OCI-LY7 (cell line): ENCODE measurements around the gene CCDC57. TPM values are rescaled to one million over a fixed set of nuclear protein-coding genes. Genes with fewer than 3 reads are reported as not detected.

Experiments used
- BruUV-seq: library from RNA; stranded (reverse); fragments of 400-500 nt; replicated peaks from 2 replicates; lab custom pipeline; 2021; lab: Mats Ljungman, UMichigan
- CTCF ChIA-PET: fragments of 300-600 bp; sonication (Branson Sonifier 250); formaldehyde crosslinking; loops from one replicate; lab custom pipeline; 2022; ENCODE audit warnings: antibody characterized with exemption; ENCODE audit not compliant: unreplicated experiment; lab: Charles Lee
- POLR2A ChIA-PET: fragments of 300-600 bp; sonication (Branson Sonifier 250); formaldehyde crosslinking; loops from one replicate; lab custom pipeline; 2022; ENCODE audit warnings: antibody characterized with exemption; lab: Charles Lee
- DNase-seq: peaks from one replicate; pipeline ENCODE4 v3.0.0-alpha.2; 2015; ENCODE audit warnings: low spot score
- H2AFZ ChIP-seq: fragments of 200-600 bp; sonication (generic), shearing (Covaris generic); 2 replicates; pipeline ENCODE4 v1.6.1; 2014; ENCODE audit warnings: mild to moderate bottlenecking, antibody characterized with exemption, low read length, moderate library complexity
- H3K27ac ChIP-seq: fragments of 200-600 bp; sonication (generic); 2 replicates; pipeline ENCODE4 v1.5.1; 2014; ENCODE audit warnings: mixed run types, low read depth, mild to moderate bottlenecking, moderate library complexity, low read length, inconsistent platforms; ENCODE audit not compliant: poor library complexity, severe bottlenecking
- H3K36me3 ChIP-seq: fragments of 200-600 bp; sonication (generic); 2 replicates; pipeline ENCODE4 v1.6.1; 2014; ENCODE audit warnings: mild to moderate bottlenecking, antibody characterized with exemption, low read length, moderate library complexity, mixed read lengths; ENCODE audit not compliant: insufficient read depth
- H3K4me1 ChIP-seq: fragments of 200-600 bp; sonication (generic); 2 replicates; pipeline ENCODE4 v1.5.1; 2014; ENCODE audit warnings: mild to moderate bottlenecking, low read length; ENCODE audit not compliant: insufficient read depth, poor library complexity, severe bottlenecking
- H3K4me2 ChIP-seq: fragments of 200-600 bp; sonication (generic); 2 replicates; pipeline ENCODE4 v1.6.1; 2014; ENCODE audit warnings: mild to moderate bottlenecking, low read length
- H3K4me3 ChIP-seq: fragments of 200-600 bp; sonication (generic); 2 replicates; pipeline ENCODE4 v1.5.1; 2014; ENCODE audit warnings: mild to moderate bottlenecking, low read depth, low read length; ENCODE audit not compliant: poor library complexity, severe bottlenecking
- H3K79me2 ChIP-seq: fragments of 200-600 bp; sonication (generic); 2 replicates; pipeline ENCODE4 v1.6.1; 2016; ENCODE audit warnings: low read depth, mild to moderate bottlenecking, low read length, moderate library complexity, mixed read lengths; ENCODE audit not compliant: insufficient read depth
- H3K9me2 ChIP-seq: fragments of 200-600 bp; sonication (generic); 2 replicates; pipeline ENCODE4 v1.6.1; 2016; ENCODE audit warnings: mild to moderate bottlenecking, low read length, mixed read lengths; ENCODE audit not compliant: insufficient read depth
- H3K9me3 ChIP-seq: fragments of 200-600 bp; sonication (generic); 2 replicates; pipeline ENCODE4 v1.6.1; 2014; ENCODE audit warnings: mild to moderate bottlenecking, mixed run types, low read length, mixed read lengths
- H4K20me1 ChIP-seq: fragments of 200-600 bp; sonication (generic); 2 replicates; pipeline ENCODE4 v1.6.1; 2014; ENCODE audit warnings: mild to moderate bottlenecking, antibody characterized with exemption, low read length, moderate library complexity, mixed read lengths; ENCODE audit not compliant: insufficient read depth
- EZH2phosphoT487 ChIP-seq: fragments of 200-600 bp; sonication (generic); IDR thresholded peaks from 2 replicates; pipeline ENCODE4 v1.6.1; 2018; ENCODE audit warnings: low read depth, borderline replicate concordance, mild to moderate bottlenecking, mixed run types, antibody characterized with exemption, low read length, moderate library complexity, mixed read lengths
- intact Hi-C: fragments of 100-400 bp; cut with micrococcal nuclease; formaldehyde crosslinking; loops from one replicate; pipeline ENCODE4 v1.10.0; 2022; ENCODE audit not compliant: unreplicated experiment
- total RNA-seq, 2 experiments: library from RNA; depleted of rRNA in 1 of 2; stranded (reverse); fragments of >200 nt in 1 of 2; shearing (Covaris generic) in 1 of 2; gene quantifications; 2 replicates each; pipeline ENCODE4 v1.2.3, GENCODE V29; 2014 to 2022
- TF ChIP-seq, protein P1 (sequence below): fragments of 200-600 bp; sonication (generic); conservative IDR thresholded peaks from 2 replicates; pipeline ENCODE4 v1.5.1; 2014; ENCODE audit warnings: mild to moderate bottlenecking, antibody characterized with exemption, low read length, moderate library complexity, mixed read lengths

CCDC57 gene
- total RNA-seq, 2 experiments from 2014 or later = 34.5 to 58.7 TPM

GRCh38 chr17:82063424-82064415 is 148.9 kb downstream of the CCDC57 start:
- Histone ChIP-seq H3K27ac (peak overlapping the region; percentile 42), H3K4me1 (peaks cover 19% of the 10 kb centered on the region), H3K4me3 (peak overlapping the region; percentile 97), H3K4me2 (peak overlapping the region; percentile 96), H3K36me3 (peaks cover 54% of the 10 kb centered on the region), H3K9me2 (no peaks in the 10 kb centered on the region), H3K9me3 (no peaks in the 10 kb centered on the region), H3K79me2 (peaks cover 18% of the 10 kb centered on the region; the same call in 1 of the 2 replicates), H2AFZ (no peak overlapping the region), H4K20me1 (no peaks in the 10 kb centered on the region; the same call in 1 of the 2 replicates)
- intact Hi-C loops = no loop called here
- DNase-seq = no peak
- TF ChIP-seq, protein P1, sequence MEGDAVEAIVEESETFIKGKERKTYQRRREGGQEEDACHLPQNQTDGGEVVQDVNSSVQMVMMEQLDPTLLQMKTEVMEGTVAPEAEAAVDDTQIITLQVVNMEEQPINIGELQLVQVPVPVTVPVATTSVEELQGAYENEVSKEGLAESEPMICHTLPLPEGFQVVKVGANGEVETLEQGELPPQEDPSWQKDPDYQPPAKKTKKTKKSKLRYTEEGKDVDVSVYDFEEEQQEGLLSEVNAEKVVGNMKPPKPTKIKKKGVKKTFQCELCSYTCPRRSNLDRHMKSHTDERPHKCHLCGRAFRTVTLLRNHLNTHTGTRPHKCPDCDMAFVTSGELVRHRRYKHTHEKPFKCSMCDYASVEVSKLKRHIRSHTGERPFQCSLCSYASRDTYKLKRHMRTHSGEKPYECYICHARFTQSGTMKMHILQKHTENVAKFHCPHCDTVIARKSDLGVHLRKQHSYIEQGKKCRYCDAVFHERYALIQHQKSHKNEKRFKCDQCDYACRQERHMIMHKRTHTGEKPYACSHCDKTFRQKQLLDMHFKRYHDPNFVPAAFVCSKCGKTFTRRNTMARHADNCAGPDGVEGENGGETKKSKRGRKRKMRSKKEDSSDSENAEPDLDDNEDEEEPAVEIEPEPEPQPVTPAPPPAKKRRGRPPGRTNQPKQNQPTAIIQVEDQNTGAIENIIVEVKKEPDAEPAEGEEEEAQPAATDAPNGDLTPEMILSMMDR = no peak
- no peak for TF ChIP-seq EZH2phosphoT487
- no TSS peak for BruUV-seq
- ChIA-PET CTCF (no interaction called here), POLR2A (interaction anchor here (1.0 kb wide), 1 partner anchor 38 kb away, joined by 3 read pairs; no protein-coding TSS in a partner anchor)

- no peak for DNase-seq
- Histone ChIP-seq H3K4me3 (no peak overlapping the region), H3K4me2 (no peak overlapping the region), H3K36me3 (peaks cover 61% of the 10 kb centered on the region), H3K4me1 (peaks cover 19% of the 10 kb centered on the region), H3K27ac (no peak overlapping the region), H2AFZ (no peak overlapping the region), H4K20me1 (no peaks in the 10 kb centered on the region; the same call in 1 of the 2 replicates), H3K9me3 (no peaks in the 10 kb centered on the region), H3K79me2 (peaks cover 18% of the 10 kb centered on the region; the same call in 1 of the 2 replicates), H3K9me2 (no peaks in the 10 kb centered on the region)
- ChIA-PET POLR2A (no interaction called here), CTCF (no interaction called here)
- intact Hi-C loops = no loop called here
- BruUV-seq = no TSS peak
- TF ChIP-seq, protein P1 = no peak
- no peak for TF ChIP-seq EZH2phosphoT487
Observed at GRCh38 chr17:82062984-82063368, 149.7 kb downstream of the CCDC57 start.
